ENCODE results near the gene FRMD4A. TPM values are rescaled to one million over a fixed set of nuclear protein-coding genes. Genes with fewer than 3 reads are reported as not detected.

Gene FRMD4A
- total and polyA plus RNA-seq, 3 donors from 2014 or later = 15.0 to 20.8 (median 18.7) TPM

DNA sequence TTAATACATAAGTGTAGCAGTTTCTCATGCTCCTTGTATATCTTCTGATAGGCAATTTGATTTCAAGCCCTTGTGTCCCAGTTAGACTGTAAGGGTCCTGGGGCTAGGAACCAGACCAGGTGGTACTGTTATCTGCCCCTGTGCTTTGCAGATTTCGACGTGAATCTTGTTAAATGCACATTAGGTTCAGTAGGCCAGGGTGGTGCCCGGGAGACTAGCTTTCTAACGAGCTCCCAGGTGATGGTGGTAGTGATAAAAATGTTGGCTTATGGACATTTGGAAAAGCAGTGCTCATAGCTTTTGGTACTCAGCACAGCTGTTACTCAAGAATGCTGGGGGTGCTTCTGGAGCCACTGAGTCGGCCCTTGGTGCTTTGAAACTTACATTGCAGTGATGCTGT lies 679.8 kb downstream of the FRMD4A start:
- 60 to 80% methylated on average over 4 to 5 of the region's 5 CpGs for WGBS, 2 donors
- Histone ChIP-seq H3K27me3 (no peaks in the 10 kb centered on the region), H3K27ac (no peak overlapping the region), H3K36me3 (ENCODE audit: low read depth, missing control alignments) (no peaks in the 10 kb centered on the region), H3K4me3 (no peak overlapping the region), H3K9me3 (no peaks in the 10 kb centered on the region), H3K4me1 (no peaks in the 10 kb centered on the region)
- no peak for TF ChIP-seq POLR2A (IDR thresholded peaks at IDR 0.05)
- TF ChIP-seq, protein P1, sequence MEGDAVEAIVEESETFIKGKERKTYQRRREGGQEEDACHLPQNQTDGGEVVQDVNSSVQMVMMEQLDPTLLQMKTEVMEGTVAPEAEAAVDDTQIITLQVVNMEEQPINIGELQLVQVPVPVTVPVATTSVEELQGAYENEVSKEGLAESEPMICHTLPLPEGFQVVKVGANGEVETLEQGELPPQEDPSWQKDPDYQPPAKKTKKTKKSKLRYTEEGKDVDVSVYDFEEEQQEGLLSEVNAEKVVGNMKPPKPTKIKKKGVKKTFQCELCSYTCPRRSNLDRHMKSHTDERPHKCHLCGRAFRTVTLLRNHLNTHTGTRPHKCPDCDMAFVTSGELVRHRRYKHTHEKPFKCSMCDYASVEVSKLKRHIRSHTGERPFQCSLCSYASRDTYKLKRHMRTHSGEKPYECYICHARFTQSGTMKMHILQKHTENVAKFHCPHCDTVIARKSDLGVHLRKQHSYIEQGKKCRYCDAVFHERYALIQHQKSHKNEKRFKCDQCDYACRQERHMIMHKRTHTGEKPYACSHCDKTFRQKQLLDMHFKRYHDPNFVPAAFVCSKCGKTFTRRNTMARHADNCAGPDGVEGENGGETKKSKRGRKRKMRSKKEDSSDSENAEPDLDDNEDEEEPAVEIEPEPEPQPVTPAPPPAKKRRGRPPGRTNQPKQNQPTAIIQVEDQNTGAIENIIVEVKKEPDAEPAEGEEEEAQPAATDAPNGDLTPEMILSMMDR (IDR thresholded peaks at IDR 0.05) = no peak
- DNase-seq = no peak
- intact Hi-C loops (cut with DNase I; ENCODE audit: low total_unique reads) = no loop called here

DNA sequence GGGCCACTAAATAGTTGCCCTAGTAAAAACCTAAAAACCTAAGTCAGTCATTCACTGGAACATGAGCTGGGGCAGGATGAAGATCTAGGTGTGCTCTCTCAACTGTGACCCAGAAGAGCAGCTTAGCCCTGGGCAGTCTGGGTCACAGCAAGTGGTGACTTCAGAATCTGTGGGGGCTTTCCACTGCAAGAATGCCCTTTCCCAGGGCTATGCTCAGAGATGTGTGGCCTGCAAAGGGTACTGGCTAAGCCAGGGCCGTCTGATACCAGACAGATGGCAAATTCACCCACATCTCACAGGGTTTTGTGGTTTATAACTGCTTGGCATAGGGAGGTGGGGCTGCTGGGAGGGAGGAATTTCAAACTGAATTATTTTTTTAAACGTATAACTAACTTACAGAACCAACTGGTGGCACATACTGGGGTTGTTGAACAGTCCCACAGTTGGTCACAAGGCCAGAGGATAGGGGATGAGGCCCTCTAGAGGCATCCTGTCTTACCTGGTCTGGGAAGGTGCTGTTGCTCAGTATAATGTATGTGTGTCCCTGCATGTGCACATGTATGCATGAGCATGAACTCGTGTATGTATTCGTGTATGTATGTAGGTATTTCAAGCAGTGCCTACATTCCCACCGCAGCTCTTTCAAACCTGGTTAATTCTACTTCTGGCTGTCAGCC lies 680.7 kb downstream of the FRMD4A start:
- Histone ChIP-seq H3K4me3 (no peak overlapping the region), H3K9me3 (no peaks in the 10 kb centered on the region), H3K4me1 (no peaks in the 10 kb centered on the region), H3K27ac (no peak overlapping the region), H3K27me3 (no peaks in the 10 kb centered on the region), H3K36me3 (ENCODE audit: low read depth, missing control alignments) (no peaks in the 10 kb centered on the region)
- 70 to 80% methylated on average over 5 of the region's 5 CpGs for WGBS, 2 donors
- TF ChIP-seq POLR2A (IDR thresholded peaks at IDR 0.05) = no peak
- TF ChIP-seq, protein P1 (IDR thresholded peaks at IDR 0.05) = no peak
- DNase-seq = no peak
- intact Hi-C loops (cut with DNase I; ENCODE audit: low total_unique reads) = no loop called here

DNA sequence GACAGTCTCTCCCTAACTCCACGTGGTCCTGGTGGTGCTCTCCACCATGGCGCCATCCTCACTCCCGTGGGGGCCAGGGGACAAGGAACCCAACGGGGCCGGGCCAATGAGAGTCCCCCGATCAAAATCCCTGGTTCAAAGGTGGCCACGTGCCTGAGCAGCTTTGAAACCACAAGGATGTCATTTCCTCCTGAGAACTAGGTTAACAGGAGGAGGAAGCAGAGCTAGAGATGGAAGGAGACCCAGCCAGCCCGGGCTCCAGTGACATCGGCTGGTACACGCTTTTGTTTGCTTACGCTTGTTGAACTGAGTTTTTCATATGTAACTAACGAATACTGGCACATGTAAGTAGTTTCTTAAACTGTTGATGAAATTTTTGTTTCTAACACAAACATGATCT lies 682.3 kb downstream of the FRMD4A start:
- H3K4me3 ChIP-seq = no peak overlapping the region
- intact Hi-C loops (cut with DNase I; ENCODE audit: low total_unique reads) = no loop called here
- 87 to 92% methylated on average over 12 of the region's 12 CpGs for WGBS, 2 donors
- no peaks in the 10 kb centered on the region for H3K36me3 ChIP-seq (ENCODE audit: low read depth, missing control alignments)
- no peak overlapping the region for H3K27ac ChIP-seq
- H3K4me1 ChIP-seq = no peaks in the 10 kb centered on the region
- TF ChIP-seq POLR2A (IDR thresholded peaks at IDR 0.05) = no peak
- TF ChIP-seq, protein P1 (IDR thresholded peaks at IDR 0.05) = no peak
- H3K9me3 ChIP-seq = no peaks in the 10 kb centered on the region
- DNase-seq = no peak
- H3K27me3 ChIP-seq = no peaks in the 10 kb centered on the region

DNA sequence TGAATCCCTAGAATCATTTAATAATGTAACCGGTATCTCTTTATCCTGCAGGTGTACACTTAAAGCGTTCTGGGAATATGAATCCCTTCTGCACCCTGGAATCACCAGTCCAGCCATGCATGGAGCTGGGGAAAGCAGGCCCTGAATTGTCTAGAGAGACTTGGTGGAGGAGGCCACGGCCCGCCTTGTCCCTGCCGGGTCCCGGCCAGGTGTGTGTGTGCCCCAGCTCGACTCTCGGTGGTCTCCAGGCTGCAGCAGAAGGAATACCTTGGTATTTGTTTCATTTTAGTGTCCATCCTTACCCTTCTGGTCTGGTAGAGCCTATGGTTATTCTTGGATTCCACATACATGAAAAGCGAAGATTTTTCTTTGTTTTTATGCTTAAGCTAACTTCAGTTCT lies 685.9 kb downstream of the FRMD4A start:
- Histone ChIP-seq H3K9me3 (no peaks in the 10 kb centered on the region), H3K36me3 (ENCODE audit: low read depth, missing control alignments) (no peaks in the 10 kb centered on the region), H3K27me3 (no peaks in the 10 kb centered on the region), H3K4me3 (no peak overlapping the region), H3K4me1 (no peaks in the 10 kb centered on the region), H3K27ac (no peak overlapping the region)
- WGBS, 2 donors = 95 to 96% methylated on average over 9 of the region's 9 CpGs
- TF ChIP-seq POLR2A (IDR thresholded peaks at IDR 0.05) = no peak
- TF ChIP-seq, protein P1 (IDR thresholded peaks at IDR 0.05) = no peak
- DNase-seq = no peak
- intact Hi-C loops (cut with DNase I; ENCODE audit: low total_unique reads) = no loop called here

DNA sequence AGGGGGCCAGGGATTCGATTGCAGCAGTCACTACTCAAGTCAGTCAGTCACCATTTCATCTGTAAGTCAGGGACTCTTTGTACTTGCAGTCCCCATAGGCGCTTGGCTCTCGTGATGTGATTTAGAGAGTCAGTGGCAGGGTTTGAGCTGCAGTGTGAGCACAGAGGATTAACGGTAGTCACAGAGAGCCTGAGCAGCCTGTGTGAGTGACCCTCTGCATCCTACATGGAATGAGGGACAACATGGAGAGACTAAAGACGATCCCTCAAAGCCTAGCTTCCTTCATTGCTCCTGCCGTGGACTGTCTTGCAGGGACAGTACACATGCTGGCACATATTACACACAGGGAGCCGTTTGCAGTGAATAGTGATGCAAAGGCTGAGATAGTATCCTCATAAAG lies 687.7 kb downstream of the FRMD4A start:
- no peak for DNase-seq
- WGBS, 2 donors = 88 to 92% methylated on average over 7 of the region's 7 CpGs
- intact Hi-C loops (cut with DNase I; ENCODE audit: low total_unique reads) = no loop called here
- TF ChIP-seq, protein P1 (IDR thresholded peaks at IDR 0.05) = no peak
- no peak for TF ChIP-seq POLR2A (IDR thresholded peaks at IDR 0.05)
- Histone ChIP-seq H3K36me3 (ENCODE audit: low read depth, missing control alignments) (no peaks in the 10 kb centered on the region), H3K4me1 (no peaks in the 10 kb centered on the region), H3K4me3 (no peak overlapping the region), H3K27ac (no peak overlapping the region), H3K9me3 (no peaks in the 10 kb centered on the region), H3K27me3 (no peaks in the 10 kb centered on the region)

Data from testis (tissue), 3 donors.